Tibial artery (tissue), 4 donors: ENCODE data around the gene DNAJB8.

Experiments
- DNase-seq, 2 donors: peaks; one replicate each; pipeline ENCODE4 v3.0.0-alpha.2; 2019
- H3K27ac ChIP-seq, 2 donors: fragments of 200-600 bp; sonication (generic) in 1 of 2; 1 replicate in 1 of 2; 2 replicates in 1 of 2; pipeline ENCODE4 v1.5.1; 2018 to 2019; ENCODE audit warnings: mild to moderate bottlenecking in 1 of 2
- H3K27me3 ChIP-seq, 2 donors: fragments of 200-600 bp; sonication (generic) in 1 of 2; one replicate each; pipeline versions ENCODE4 v1.5.1 to v1.6.0; 2016 to 2019
- H3K36me3 ChIP-seq, 3 donors: fragments of 200-600 bp; sonication (generic) in 2 of 3; one replicate each; pipeline ENCODE4 v1.5.1; 2016 to 2019; ENCODE audit warnings: mild to moderate bottlenecking in 2 of 3
- H3K4me1 ChIP-seq, 4 donors: fragments of 200-600 bp; sonication (generic) in 2 of 4; 1 replicate in 3 of 4; 2 replicates in 1 of 4; pipeline ENCODE4 v1.5.1; 2016 to 2019
- H3K4me3 ChIP-seq, 2 donors: fragments of 200-600 bp; sonication (generic) in 1 of 2; 1 replicate in 1 of 2; 2 replicates in 1 of 2; pipeline ENCODE4 v1.5.1; 2018 to 2019; ENCODE audit warnings: mild to moderate bottlenecking in 2 of 2
- H3K9me3 ChIP-seq, 3 donors: fragments of 200-600 bp; sonication (generic) in 1 of 3; one replicate each; pipeline ENCODE4 v1.5.1; 2016 to 2019
- intact Hi-C: fragments of 100-400 bp; cut with DNase I; formaldehyde crosslinking; loops from one replicate; pipeline ENCODE4 v1.15.0; 2023; ENCODE audit warnings: low total_unique reads
- TF ChIP-seq, protein P1 (sequence below), 2 experiments: fragments of 200-600 bp in 1 of 2; fragments of 450-650 bp in 1 of 2; IDR thresholded peaks; one replicate each; pipeline ENCODE4 v1.5.1; 2017 to 2019; ENCODE audit warnings: antibody characterized with exemption in 2 of 2, mild to moderate bottlenecking in 1 of 2, moderate library complexity in 1 of 2

The DNAJB8 gene

GRCh38 chr3:128415200-128415772 lies 51.4 kb downstream of the DNAJB8 start:
- intact Hi-C loops: no loop called here
- no peaks in the 10 kb centered on the region for H3K9me3 ChIP-seq
- TF ChIP-seq, protein P1, sequence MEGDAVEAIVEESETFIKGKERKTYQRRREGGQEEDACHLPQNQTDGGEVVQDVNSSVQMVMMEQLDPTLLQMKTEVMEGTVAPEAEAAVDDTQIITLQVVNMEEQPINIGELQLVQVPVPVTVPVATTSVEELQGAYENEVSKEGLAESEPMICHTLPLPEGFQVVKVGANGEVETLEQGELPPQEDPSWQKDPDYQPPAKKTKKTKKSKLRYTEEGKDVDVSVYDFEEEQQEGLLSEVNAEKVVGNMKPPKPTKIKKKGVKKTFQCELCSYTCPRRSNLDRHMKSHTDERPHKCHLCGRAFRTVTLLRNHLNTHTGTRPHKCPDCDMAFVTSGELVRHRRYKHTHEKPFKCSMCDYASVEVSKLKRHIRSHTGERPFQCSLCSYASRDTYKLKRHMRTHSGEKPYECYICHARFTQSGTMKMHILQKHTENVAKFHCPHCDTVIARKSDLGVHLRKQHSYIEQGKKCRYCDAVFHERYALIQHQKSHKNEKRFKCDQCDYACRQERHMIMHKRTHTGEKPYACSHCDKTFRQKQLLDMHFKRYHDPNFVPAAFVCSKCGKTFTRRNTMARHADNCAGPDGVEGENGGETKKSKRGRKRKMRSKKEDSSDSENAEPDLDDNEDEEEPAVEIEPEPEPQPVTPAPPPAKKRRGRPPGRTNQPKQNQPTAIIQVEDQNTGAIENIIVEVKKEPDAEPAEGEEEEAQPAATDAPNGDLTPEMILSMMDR (IDR thresholded peaks at IDR 0.05): no peak
- no peaks in the 10 kb centered on the region for H3K27me3 ChIP-seq
- H3K36me3 ChIP-seq: peaks cover 0 to 2% (median 0%) of the 10 kb centered on the region in 3 donors
- DNase-seq: no peak
- H3K27ac ChIP-seq: no peak overlapping the region
- no peak overlapping the region for H3K4me3 ChIP-seq
- no peaks in the 10 kb centered on the region for H3K4me1 ChIP-seq

- Histone ChIP-seq H3K9me3 (no peaks in the 10 kb centered on the region), H3K4me3 (no peak overlapping the region), H3K4me1 (no peaks in the 10 kb centered on the region), H3K36me3 (peaks cover 0 to 15% (median 0%) of the 10 kb centered on the region in 3 donors), H3K27me3 (no peaks in the 10 kb centered on the region), H3K27ac (no peak overlapping the region)
- no peak for DNase-seq
- intact Hi-C loops: no loop called here
- TF ChIP-seq, protein P1 (IDR thresholded peaks at IDR 0.05): no peak
Observed at GRCh38 chr3:128413413-128414205, 53.1 kb downstream of the DNAJB8 start.

DNA sequence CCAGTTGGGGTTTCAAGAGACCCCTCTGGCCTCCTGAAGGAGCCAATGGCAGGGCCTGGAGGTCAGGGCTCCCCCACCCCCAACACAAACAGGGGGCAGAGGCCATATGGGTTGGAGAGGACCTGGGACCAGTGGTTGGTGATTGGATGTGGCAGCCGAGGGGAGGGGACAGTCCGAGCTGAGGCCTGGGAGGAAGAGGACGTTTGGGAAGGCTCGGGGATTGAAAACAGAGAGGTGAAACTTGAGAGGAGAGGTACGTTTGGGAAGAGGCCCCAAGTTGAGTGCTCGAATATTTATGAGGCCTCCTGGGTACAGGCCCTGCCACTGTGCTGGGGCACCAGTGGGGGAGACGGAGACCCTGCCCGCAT lies 53.7 kb downstream of the DNAJB8 start:
- intact Hi-C loops: no loop called here
- H3K36me3 ChIP-seq: peaks cover 0 to 20% (median 0%) of the 10 kb centered on the region in 3 donors
- no peak overlapping the region for H3K4me3 ChIP-seq
- H3K4me1 ChIP-seq: no peaks in the 10 kb centered on the region
- TF ChIP-seq, protein P1 (IDR thresholded peaks at IDR 0.05): no peak
- no peaks in the 10 kb centered on the region for H3K27me3 ChIP-seq
- no peak for DNase-seq
- H3K27ac ChIP-seq: no peak overlapping the region
- no peaks in the 10 kb centered on the region for H3K9me3 ChIP-seq
